IMR-90 (cell line): ENCODE data around the gene WARS2. TPM values are rescaled to one million over a fixed set of nuclear protein-coding genes. Genes with fewer than 3 reads are reported as not detected.
A peak's percentile ranks its signal among the peaks of the same experiment; 100 is the strongest.

Experiments used
- ATAC-seq: fragments of 200-7000 bp; cut with Tn5 transposase; 2 replicates; pipeline ENCODE4 v1.9.1; 2020; ENCODE audit warnings: low read depth, mild to moderate bottlenecking, moderate library complexity
- BruUV-seq: library from RNA; stranded (reverse); fragments of 400-500 nt; replicated peaks from 2 replicates; lab custom pipeline; 2021; lab: Mats Ljungman, UMichigan
- CTCF ChIA-PET: fragments of 300-600 bp; formaldehyde crosslinking; extraction: SDS; loops from one replicate; lab custom pipeline; 2021; ENCODE audit warnings: antibody characterized with exemption; lab: Yijun Ruan, JAX
- POLR2A ChIA-PET: fragments of 300-600 bp; sonication (Branson Sonifier 250); formaldehyde crosslinking; loops from one replicate; lab custom pipeline; 2022; ENCODE audit warnings: antibody characterized with exemption; ENCODE audit not compliant: unreplicated experiment; lab: Charles Lee
- DNase-seq: peaks from one replicate; pipeline ENCODE4 v3.0.0; 2013
- H2AFZ ChIP-seq: replicated peaks from 2 replicates; pipeline ENCODE3; 2013; ENCODE audit warnings: low read length, mild to moderate bottlenecking; ENCODE audit not compliant: poor library complexity
- H2AK5ac ChIP-seq: 2 replicates; pipeline ENCODE4 v1.6.1; 2013; ENCODE audit warnings: low read depth, low read length, inconsistent platforms
- H2AK9ac ChIP-seq: replicated peaks from 2 replicates; pipeline ENCODE3; 2013; ENCODE audit warnings: mild to moderate bottlenecking, low read depth, low read length, moderate library complexity; ENCODE audit not compliant: poor library complexity
- H2BK120ac ChIP-seq: 2 replicates; pipeline ENCODE4 v1.6.1; 2013; ENCODE audit warnings: low read depth, low read length, inconsistent platforms
- H2BK15ac ChIP-seq: 3 replicates; pipeline ENCODE4 v1.6.1; 2013; ENCODE audit warnings: low read depth, low read length, inconsistent platforms
- H2BK20ac ChIP-seq: 2 replicates; pipeline ENCODE4 v1.6.1; 2013; ENCODE audit warnings: low read depth, mild to moderate bottlenecking, inconsistent platforms, low read length, moderate library complexity
- H2BK5ac ChIP-seq: 2 replicates; pipeline ENCODE4 v1.6.1; 2013; ENCODE audit warnings: mild to moderate bottlenecking, low read depth, low read length, inconsistent platforms; ENCODE audit not compliant: poor library complexity, severe bottlenecking
- H3K14ac ChIP-seq: replicated peaks from 2 replicates; pipeline ENCODE4 v1.6.1; 2013; ENCODE audit warnings: low read depth, low read length, inconsistent platforms
- H3K18ac ChIP-seq: 2 replicates; pipeline ENCODE4 v1.6.1; 2013; ENCODE audit warnings: low read depth, low read length, control low read depth
- H3K23ac ChIP-seq: 2 replicates; pipeline ENCODE4 v1.6.1; 2013; ENCODE audit warnings: low read depth, low read length, inconsistent platforms
- H3K27ac ChIP-seq: 2 replicates; pipeline ENCODE4 v1.5.1; 2013; ENCODE audit warnings: mild to moderate bottlenecking, control low read depth, low read length; ENCODE audit not compliant: insufficient read depth
- H3K27me3 ChIP-seq: 2 replicates; pipeline ENCODE4 v1.6.1; 2013; ENCODE audit warnings: low read length; ENCODE audit not compliant: control insufficient read depth, insufficient read depth
- H3K36me3 ChIP-seq: 2 replicates; pipeline ENCODE4 v1.6.1; 2013; ENCODE audit warnings: low read length, mixed read lengths; ENCODE audit not compliant: control insufficient read depth, insufficient read depth
- H3K4ac ChIP-seq: 2 replicates; pipeline ENCODE4 v1.6.1; 2013; ENCODE audit warnings: low read depth, low read length, inconsistent platforms
- H3K4me1 ChIP-seq: 2 replicates; pipeline ENCODE4 v1.6.1; 2013; ENCODE audit warnings: low read length, mixed read lengths; ENCODE audit not compliant: control insufficient read depth, insufficient read depth
- H3K4me2 ChIP-seq: 2 replicates; pipeline ENCODE4 v1.6.1; 2013; ENCODE audit warnings: low read depth, mild to moderate bottlenecking, control low read depth, low read length, moderate library complexity
- H3K4me3 ChIP-seq: 2 replicates; pipeline ENCODE4 v1.5.1; 2013; ENCODE audit warnings: low read depth, mild to moderate bottlenecking, control low read depth, low read length, moderate library complexity; ENCODE audit not compliant: insufficient read depth
- H3K56ac ChIP-seq: 2 replicates; pipeline ENCODE4 v1.6.1; 2013; ENCODE audit warnings: low read length, inconsistent platforms; ENCODE audit not compliant: insufficient read depth; ENCODE audit errors: extremely low read depth
- H3K79me1 ChIP-seq, 2 experiments: 2 replicates each; pipeline ENCODE4 v1.6.1; 2013; ENCODE audit warnings: low read length in 2 of 2, inconsistent platforms in 1 of 2, low read depth in 1 of 2
- H3K9ac ChIP-seq: 2 replicates; pipeline ENCODE4 v1.6.1; 2013; ENCODE audit warnings: low read depth, low read length, control low read depth
- H3K9me1 ChIP-seq: 2 replicates; pipeline ENCODE4 v1.6.1; 2013; ENCODE audit warnings: low read length, inconsistent platforms; ENCODE audit not compliant: insufficient read depth
- H3K9me3 ChIP-seq: 2 replicates; pipeline ENCODE4 v1.6.1; 2013; ENCODE audit warnings: low read length; ENCODE audit not compliant: control insufficient read depth, insufficient read depth
- H4K20me1 ChIP-seq: 2 replicates; pipeline ENCODE4 v1.6.1; 2013; ENCODE audit warnings: low read length, inconsistent platforms; ENCODE audit not compliant: insufficient read depth
- H4K5ac ChIP-seq: 2 replicates; pipeline ENCODE4 v1.6.1; 2013; ENCODE audit warnings: mild to moderate bottlenecking, low read depth, low read length, control low read depth
- H4K8ac ChIP-seq, 2 experiments: 2 replicates each; pipeline ENCODE4 v1.6.1; 2013; ENCODE audit warnings: low read depth in 2 of 2, low read length in 2 of 2, control low read depth in 1 of 2, inconsistent platforms in 1 of 2
- H4K91ac ChIP-seq: 2 replicates; pipeline ENCODE4 v1.6.1; 2013; ENCODE audit warnings: low read depth, low read length, inconsistent platforms; ENCODE audit not compliant: insufficient read depth
- BHLHE40 ChIP-seq: fragments of 150-350 bp; IDR thresholded peaks from 2 replicates; pipeline ENCODE4 v1.6.1; 2016; ENCODE audit warnings: mild to moderate bottlenecking, low read depth, low read length
- CEBPB ChIP-seq: IDR thresholded peaks from 2 replicates; pipeline ENCODE4 v1.6.1; 2012; ENCODE audit warnings: low read depth, low read length, improper control_type of control experiment
- FOS ChIP-seq: fragments of 150-350 bp; IDR thresholded peaks from 2 replicates; pipeline ENCODE4 v1.6.1; 2016; ENCODE audit warnings: low read depth, low read length
- MAFK ChIP-seq: IDR thresholded peaks from 2 replicates; pipeline ENCODE4 v1.6.1; 2012; ENCODE audit warnings: low read depth, low read length, improper control_type of control experiment
- MXI1 ChIP-seq: IDR thresholded peaks from 2 replicates; pipeline ENCODE4 v1.6.1; 2012; ENCODE audit warnings: low read depth, mild to moderate bottlenecking, low read length, moderate library complexity, borderline replicate concordance
- NFE2L2 ChIP-seq: fragments of 150-350 bp; IDR thresholded peaks from 2 replicates; pipeline ENCODE4 v1.6.1; 2016; ENCODE audit warnings: low read depth, mild to moderate bottlenecking, low read length
- RFX5 ChIP-seq: IDR thresholded peaks from 2 replicates; pipeline ENCODE4 v1.8.0; 2012; ENCODE audit warnings: low read depth, mild to moderate bottlenecking, low read length, moderate library complexity
- SMC3 ChIP-seq: fragments of 150-350 bp; IDR thresholded peaks from 2 replicates; pipeline ENCODE4 v1.6.1; 2016; ENCODE audit warnings: low read depth, mild to moderate bottlenecking, antibody characterized with exemption, low read length, moderate library complexity
- WGBS, 2 experiments: methylation state at CpG; one replicate each; pipeline versions ENCODE4 v1.1.5 to v1.1.7; 2013; ENCODE audit warnings: missing lambda C conversion rate in 2 of 2; ENCODE audit not compliant: insufficient read length in 1 of 2; ENCODE audit errors: extremely low coverage in 2 of 2; 5-methylcytosine and 5-hydroxymethylcytosine counted together
- dilution Hi-C: fragments of 300-500 bp; cut with HindIII; formaldehyde crosslinking; loops from one replicate; pipeline ENCODE4 v1.14.3; 2018; ENCODE audit warnings: low sequenced_read_pairs; ENCODE audit not compliant: unreplicated experiment
- in situ Hi-C: fragments of 300-500 bp; cut with MboI; formaldehyde crosslinking; loops from 3 replicates; pipeline ENCODE4 v1.14.3; 2019; ENCODE audit warnings: low sequenced_read_pairs, inconsistent platforms, mixed read lengths
- intact Hi-C: fragments of 100-400 bp; cut with micrococcal nuclease; formaldehyde crosslinking; loops from 2 replicates; pipeline ENCODE4 v1.10.0; 2022
- polyA plus RNA-seq, 3 experiments: library from polyadenylated mRNA; depleted of rRNA; stranded (reverse); fragments of >200 nt; gene quantifications; 2 replicates each; pipeline ENCODE4 v1.2.3, GENCODE V29; 2012; ENCODE audit warnings: low replicate concordance in 1 of 3
- total RNA-seq: library from RNA; depleted of rRNA; stranded (reverse); fragments of >200 nt; gene quantifications from 2 replicates; pipeline ENCODE4 v1.2.3, GENCODE V29; 2012
- TF ChIP-seq, protein P1 (sequence below): fragments of 150-350 bp; IDR thresholded peaks from 2 replicates; pipeline ENCODE4 v1.6.1; 2017; ENCODE audit warnings: mild to moderate bottlenecking, antibody characterized with exemption, low read length, low read depth

The WARS2 gene
- total and polyA plus RNA-seq, 2 of the 4 experiments (the other 2 are of a cell fraction): 5.7 to 20.3 TPM

DNA sequence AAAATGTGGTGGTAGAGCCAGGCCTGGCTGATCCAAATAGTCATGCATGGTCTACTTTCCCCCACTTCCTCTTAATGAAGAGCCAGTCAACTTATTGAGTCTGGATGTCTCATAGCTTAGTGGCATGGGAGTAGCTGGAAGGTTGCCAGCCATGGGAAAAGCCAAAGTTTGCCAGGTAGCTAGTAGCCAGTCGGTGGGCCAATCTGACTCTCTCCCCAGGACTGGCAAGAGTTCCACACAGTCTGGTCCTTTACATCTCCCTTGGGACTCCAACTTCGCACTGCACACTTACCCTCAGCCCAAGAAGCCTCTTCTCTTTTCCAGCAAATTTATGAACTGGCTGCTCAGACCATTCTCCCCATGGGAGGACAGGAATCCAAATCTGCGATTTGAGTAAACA, 8.3 kb downstream of the WARS2 start:
- intact Hi-C loops: loop anchor here (5.0 to 10.0 kb wide), 2 partner anchors 50 to 127 kb away; no protein-coding TSS in a partner anchor
- H2AFZ ChIP-seq: no peak overlapping the region
- no peak overlapping the region for H3K23ac ChIP-seq
- H3K36me3 ChIP-seq: no peaks in the 10 kb centered on the region
- CTCF ChIA-PET: no interaction called here
- no peaks in the 10 kb centered on the region for H3K9me1 ChIP-seq
- TF ChIP-seq SMC3: no peak
- TF ChIP-seq, protein P1, sequence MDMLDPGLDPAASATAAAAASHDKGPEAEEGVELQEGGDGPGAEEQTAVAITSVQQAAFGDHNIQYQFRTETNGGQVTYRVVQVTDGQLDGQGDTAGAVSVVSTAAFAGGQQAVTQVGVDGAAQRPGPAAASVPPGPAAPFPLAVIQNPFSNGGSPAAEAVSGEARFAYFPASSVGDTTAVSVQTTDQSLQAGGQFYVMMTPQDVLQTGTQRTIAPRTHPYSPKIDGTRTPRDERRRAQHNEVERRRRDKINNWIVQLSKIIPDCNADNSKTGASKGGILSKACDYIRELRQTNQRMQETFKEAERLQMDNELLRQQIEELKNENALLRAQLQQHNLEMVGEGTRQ: no peak
- TF ChIP-seq FOS: no peak
- no peak for TF ChIP-seq NFE2L2
- no peak for TF ChIP-seq BHLHE40
- no peak for TF ChIP-seq MAFK
- no peak for TF ChIP-seq RFX5
- no peak for TF ChIP-seq MXI1
- no peak for TF ChIP-seq CEBPB
- POLR2A ChIA-PET: no interaction called here
- dilution Hi-C loops: no loop called here
- WGBS, 2 experiments: 89% methylated on average over 2 of the region's 3 CpGs; no CpG with 5 or more reads in 1 of the 2 experiments
- no peak overlapping the region for H3K4me3 ChIP-seq
- no TSS peak for BruUV-seq
- no peak overlapping the region for H4K5ac ChIP-seq
- no peak overlapping the region for H4K91ac ChIP-seq
- no peak overlapping the region for H2AK5ac ChIP-seq
- H2BK15ac ChIP-seq: no peak overlapping the region
- no peak overlapping the region for H3K4me2 ChIP-seq
- H3K4me1 ChIP-seq: peaks cover 3% of the 10 kb centered on the region; the same call in 1 of the 2 replicates
- H2BK20ac ChIP-seq: peak overlapping the region; percentile 16; the same call in 1 of the 2 replicates
- in situ Hi-C loops: no loop called here
- H4K20me1 ChIP-seq: no peaks in the 10 kb centered on the region
- H3K56ac ChIP-seq: no peak overlapping the region
- H3K9me3 ChIP-seq: no peaks in the 10 kb centered on the region
- H3K27ac ChIP-seq: no peak overlapping the region
- peaks cover 6 to 22% of the 10 kb centered on the region in 2 experiments; a peak in 3 of 4 replicates for H3K79me1 ChIP-seq
- H4K8ac ChIP-seq: no peak overlapping the region
- H2BK5ac ChIP-seq: no peak overlapping the region
- no peak overlapping the region for H3K9ac ChIP-seq
- no peaks in the 10 kb centered on the region for H3K27me3 ChIP-seq
- no peak overlapping the region for H2AK9ac ChIP-seq
- no peak for ATAC-seq
- H3K18ac ChIP-seq: no peak overlapping the region
- DNase-seq: no peak
- H3K14ac ChIP-seq: no peak overlapping the region
- H2BK120ac ChIP-seq: no peak overlapping the region
- H3K4ac ChIP-seq: no peak overlapping the region
